Karpas-422 (cell line): ENCODE data around the gene UNC5C. TPM values are rescaled to one million over a fixed set of nuclear protein-coding genes. Genes with fewer than 3 reads are reported as not detected.

Experiments used
- DNase-seq: peaks from one replicate; pipeline ENCODE4 v3.0.0-alpha.2; 2015
- H2AFZ ChIP-seq: fragments of 200-600 bp; sonication (generic); 2 replicates; pipeline ENCODE4 v1.6.1; 2014; ENCODE audit warnings: antibody characterized with exemption, low read length, mixed read lengths
- H3K27ac ChIP-seq: fragments of 200-600 bp; sonication (generic); 2 replicates; pipeline ENCODE4 v1.5.1; 2014; ENCODE audit warnings: mild to moderate bottlenecking, low read length, moderate library complexity
- H3K27me3 ChIP-seq: fragments of 200-600 bp; sonication (generic); 2 replicates; pipeline ENCODE4 v1.6.1; 2014; ENCODE audit warnings: low read length, mixed read lengths
- H3K36me3 ChIP-seq: fragments of 200-600 bp; sonication (generic); 2 replicates; pipeline ENCODE4 v1.6.1; 2014; ENCODE audit warnings: low read length, mixed read lengths; ENCODE audit not compliant: insufficient read depth
- H3K4me1 ChIP-seq: fragments of 200-600 bp; sonication (generic); 2 replicates; pipeline ENCODE4 v1.6.1; 2014; ENCODE audit warnings: mild to moderate bottlenecking, low read length, mixed read lengths
- H3K4me2 ChIP-seq: fragments of 200-600 bp; sonication (generic); 2 replicates; pipeline ENCODE4 v1.6.1; 2014; ENCODE audit warnings: low read length, low read depth, mild to moderate bottlenecking; ENCODE audit not compliant: poor library complexity, severe bottlenecking
- H3K4me3 ChIP-seq: fragments of 200-600 bp; sonication (generic); 2 replicates; pipeline ENCODE4 v1.5.1; 2014; ENCODE audit warnings: mild to moderate bottlenecking, antibody characterized with exemption, low read length, mixed read lengths
- H3K79me2 ChIP-seq: fragments of 200-600 bp; sonication (generic); 2 replicates; pipeline ENCODE4 v1.6.1; 2014; ENCODE audit warnings: mild to moderate bottlenecking, low read length, mixed read lengths
- H3K9ac ChIP-seq: fragments of 200-600 bp; sonication (generic); 2 replicates; pipeline ENCODE4 v1.6.0; 2014; ENCODE audit warnings: low read length
- H3K9me2 ChIP-seq: fragments of 200-600 bp; sonication (generic), shearing (Covaris generic); replicated peaks from 2 replicates; pipeline ENCODE4 v1.6.0; 2014; ENCODE audit warnings: mild to moderate bottlenecking, low read length, moderate library complexity; ENCODE audit not compliant: insufficient read depth
- H3K9me3 ChIP-seq: fragments of 300-700, 200-600 bp; sonication (generic); 2 replicates; pipeline ENCODE4 v1.6.1; 2014; ENCODE audit warnings: low read length, mixed read lengths
- H4K20me1 ChIP-seq: fragments of 200-600 bp; sonication (generic); 2 replicates; pipeline ENCODE4 v1.6.1; 2014; ENCODE audit warnings: mild to moderate bottlenecking, antibody characterized with exemption, low read length, low read depth; ENCODE audit not compliant: insufficient read depth
- total RNA-seq: library from RNA; depleted of rRNA; stranded (reverse); fragments of >200 nt; shearing (Covaris generic); gene quantifications from 2 replicates; pipeline ENCODE4 v1.2.3, GENCODE V29; 2014; ENCODE audit warnings: low replicate concordance; rRNA removed

Gene UNC5C
- total RNA-seq = not detected in 2 replicates

- Histone ChIP-seq H3K4me1 (no peaks in the 10 kb centered on the region), H4K20me1 (no peaks in the 10 kb centered on the region), H3K36me3 (no peaks in the 10 kb centered on the region), H3K9me3 (peaks cover 16% of the 10 kb centered on the region), H3K9ac (no peak within 1 kb of the TSS), H2AFZ (no peak within 1 kb of the TSS), H3K4me2 (no peak within 1 kb of the TSS), H3K4me3 (no peak within 1 kb of the TSS), H3K27me3 (no peaks in the 10 kb centered on the region), H3K27ac (no peak within 1 kb of the TSS), H3K79me2 (no peaks in the 10 kb centered on the region), H3K9me2 (no peaks in the 10 kb centered on the region)
- no peak for DNase-seq
These were observed at the start of gene UNC5C for GRCh38 chr4:95548738-95549245. Gene UNC5C, minus strand, starts transcription at chr4:95548973.

DNA sequence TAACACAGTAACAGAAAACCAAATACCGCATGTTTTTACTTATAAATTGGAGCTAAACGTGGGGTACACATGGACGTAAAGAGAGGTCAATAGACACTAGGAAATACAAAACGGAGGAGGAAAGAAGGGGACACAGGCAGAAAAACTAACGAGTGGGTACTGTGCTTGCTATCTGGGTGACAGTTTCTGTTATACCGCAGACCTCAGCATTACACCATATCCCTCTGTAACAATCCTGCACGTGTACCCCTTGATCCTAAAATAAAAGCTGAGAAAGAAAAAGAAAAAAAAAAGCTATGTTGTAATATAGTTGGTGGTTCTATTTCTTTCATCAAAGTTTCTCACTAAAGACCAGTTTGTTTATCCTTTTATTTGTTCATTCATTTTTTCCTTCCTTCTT, 47.9 kb upstream of the UNC5C start:
- Histone ChIP-seq H3K36me3 (no peaks in the 10 kb centered on the region), H3K9me2 (no peaks in the 10 kb centered on the region), H4K20me1 (no peaks in the 10 kb centered on the region), H3K79me2 (no peaks in the 10 kb centered on the region), H3K4me1 (no peaks in the 10 kb centered on the region), H3K27ac (no peak overlapping the region), H3K4me2 (no peak overlapping the region), H3K9ac (no peak overlapping the region), H3K9me3 (no peaks in the 10 kb centered on the region), H3K27me3 (no peaks in the 10 kb centered on the region), H2AFZ (no peak overlapping the region), H3K4me3 (no peak overlapping the region)
- no peak for DNase-seq

DNA sequence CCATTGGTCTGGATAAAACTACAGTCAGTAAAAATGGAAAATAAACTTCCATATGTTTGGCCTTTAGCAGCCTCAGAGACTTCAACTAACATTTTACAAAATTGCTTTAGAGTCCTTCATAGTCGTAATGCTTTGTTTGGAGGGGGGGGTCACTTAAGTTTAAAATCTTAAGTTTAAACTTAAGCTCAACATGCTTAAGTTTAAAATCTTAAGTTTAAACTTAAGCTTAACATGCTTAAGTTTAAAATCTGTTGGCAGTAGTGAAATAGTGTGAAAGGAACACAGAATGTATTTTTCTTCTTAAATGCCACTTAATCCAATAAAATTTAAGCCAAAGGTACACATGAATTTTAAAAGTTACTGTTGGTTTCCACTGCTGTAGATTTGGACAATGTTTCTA, 45.9 kb upstream of the UNC5C start:
- Histone ChIP-seq H3K4me1 (no peaks in the 10 kb centered on the region), H3K4me3 (no peak overlapping the region), H2AFZ (no peak overlapping the region), H3K27ac (no peak overlapping the region), H3K4me2 (no peak overlapping the region), H3K27me3 (no peaks in the 10 kb centered on the region), H3K9ac (no peak overlapping the region), H3K9me2 (no peaks in the 10 kb centered on the region), H3K36me3 (no peaks in the 10 kb centered on the region), H4K20me1 (no peaks in the 10 kb centered on the region), H3K79me2 (no peaks in the 10 kb centered on the region), H3K9me3 (no peaks in the 10 kb centered on the region; the same call in 1 of the 2 replicates)
- DNase-seq = no peak

- no peak overlapping the region for H3K9ac ChIP-seq
- no peaks in the 10 kb centered on the region for H3K36me3 ChIP-seq
- H3K9me2 ChIP-seq = no peaks in the 10 kb centered on the region
- H3K4me1 ChIP-seq = no peaks in the 10 kb centered on the region
- H3K79me2 ChIP-seq = no peaks in the 10 kb centered on the region
- H3K27ac ChIP-seq = no peak overlapping the region
- no peaks in the 10 kb centered on the region; the same call in 1 of the 2 replicates for H3K9me3 ChIP-seq
- DNase-seq = no peak
- H3K4me2 ChIP-seq = no peak overlapping the region
- no peaks in the 10 kb centered on the region for H4K20me1 ChIP-seq
- H3K27me3 ChIP-seq = no peaks in the 10 kb centered on the region
- H2AFZ ChIP-seq = no peak overlapping the region
- no peak overlapping the region for H3K4me3 ChIP-seq
These were observed 45.2 kb upstream of the UNC5C start for GRCh38 chr4:95594013-95594412.

- Histone ChIP-seq H3K4me3 (no peak overlapping the region), H3K4me1 (no peaks in the 10 kb centered on the region), H3K9ac (no peak overlapping the region), H3K9me2 (no peaks in the 10 kb centered on the region), H3K27me3 (no peaks in the 10 kb centered on the region), H4K20me1 (no peaks in the 10 kb centered on the region), H2AFZ (no peak overlapping the region), H3K27ac (no peak overlapping the region), H3K4me2 (no peak overlapping the region), H3K36me3 (no peaks in the 10 kb centered on the region), H3K79me2 (no peaks in the 10 kb centered on the region), H3K9me3 (peaks cover 6% of the 10 kb centered on the region; the same call in 1 of the 2 replicates)
- no peak for DNase-seq
These were observed 42.5 kb upstream of the UNC5C start for GRCh38 chr4:95591278-95591677.

DNA sequence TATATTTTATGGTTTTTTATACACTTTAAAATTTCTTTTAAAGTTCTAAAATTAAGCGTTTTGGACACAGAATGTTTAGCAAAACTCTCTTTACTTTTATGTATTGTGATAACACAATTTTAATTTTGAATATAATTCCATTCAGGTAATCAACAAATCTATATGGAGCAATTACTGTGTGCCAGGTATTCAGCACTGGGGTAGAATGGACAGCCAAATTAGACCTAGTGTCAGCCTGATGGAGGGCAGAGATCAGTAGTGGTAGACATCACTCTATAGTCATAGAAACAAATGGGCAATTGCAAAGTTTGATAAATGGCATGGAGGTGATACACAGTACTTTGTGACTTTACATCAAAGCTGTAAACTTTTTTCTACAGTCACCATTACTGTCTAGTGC, 41.8 kb upstream of the UNC5C start:
- Histone ChIP-seq H3K9me2 (no peaks in the 10 kb centered on the region), H3K36me3 (no peaks in the 10 kb centered on the region), H3K9ac (no peak overlapping the region), H3K4me1 (no peaks in the 10 kb centered on the region), H3K27ac (no peak overlapping the region), H3K4me3 (no peak overlapping the region), H3K79me2 (no peaks in the 10 kb centered on the region), H2AFZ (no peak overlapping the region), H3K4me2 (no peak overlapping the region), H3K27me3 (no peaks in the 10 kb centered on the region), H4K20me1 (no peaks in the 10 kb centered on the region), H3K9me3 (peaks cover 6% of the 10 kb centered on the region; the same call in 1 of the 2 replicates)
- DNase-seq = no peak

DNA sequence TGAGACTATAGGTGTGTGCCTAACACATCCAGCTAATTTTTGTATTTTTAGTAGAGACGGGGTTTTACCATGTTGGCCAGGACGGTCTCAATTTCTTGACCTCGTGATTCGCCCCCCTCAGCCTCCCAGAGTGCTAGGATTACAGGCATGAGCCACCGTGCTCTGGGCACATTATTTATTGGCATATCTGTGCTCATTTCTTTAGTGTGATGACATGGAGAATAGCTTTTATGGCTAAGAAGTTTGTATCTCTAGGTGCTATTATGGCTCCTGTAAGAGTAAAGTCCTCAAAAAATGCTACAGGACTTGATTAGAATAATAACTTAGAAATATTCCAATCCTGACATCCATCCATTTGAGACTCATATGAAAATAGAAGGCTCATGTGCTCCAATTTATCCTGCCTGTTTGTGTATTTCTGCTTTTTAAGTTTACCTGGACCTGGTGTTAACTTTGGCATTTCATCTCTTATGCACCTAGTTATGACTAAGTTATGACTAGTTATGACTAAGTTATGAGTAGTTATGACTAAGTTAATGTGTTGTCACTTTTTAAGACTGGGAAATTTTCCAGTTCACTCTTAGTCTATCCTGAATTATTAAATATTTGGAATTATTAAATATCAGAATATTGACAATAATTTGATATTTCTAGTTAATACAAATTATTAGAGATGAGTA, 36.4 kb upstream of the UNC5C start:
- H3K4me3 ChIP-seq = no peak overlapping the region
- H3K9ac ChIP-seq = no peak overlapping the region
- H3K4me1 ChIP-seq = no peaks in the 10 kb centered on the region
- DNase-seq = no peak
- no peak overlapping the region for H3K27ac ChIP-seq
- H4K20me1 ChIP-seq = no peaks in the 10 kb centered on the region
- peaks cover 10% of the 10 kb centered on the region for H3K9me3 ChIP-seq
- H3K4me2 ChIP-seq = no peak overlapping the region
- H3K79me2 ChIP-seq = no peaks in the 10 kb centered on the region
- H3K9me2 ChIP-seq = no peaks in the 10 kb centered on the region
- no peaks in the 10 kb centered on the region for H3K36me3 ChIP-seq
- no peak overlapping the region for H2AFZ ChIP-seq
- H3K27me3 ChIP-seq = no peaks in the 10 kb centered on the region

GRCh38 chr4:95580226-95580625, 31.5 kb upstream of the UNC5C start:
- no peaks in the 10 kb centered on the region for H3K79me2 ChIP-seq
- peaks cover 4% of the 10 kb centered on the region for H3K9me3 ChIP-seq
- no peak overlapping the region for H3K9ac ChIP-seq
- no peaks in the 10 kb centered on the region for H3K27me3 ChIP-seq
- no peak overlapping the region for H3K27ac ChIP-seq
- DNase-seq = no peak
- no peaks in the 10 kb centered on the region for H3K4me1 ChIP-seq
- H3K4me3 ChIP-seq = no peak overlapping the region
- no peaks in the 10 kb centered on the region for H3K36me3 ChIP-seq
- H3K4me2 ChIP-seq = no peak overlapping the region
- no peak overlapping the region for H2AFZ ChIP-seq
- no peaks in the 10 kb centered on the region for H4K20me1 ChIP-seq
- H3K9me2 ChIP-seq = no peaks in the 10 kb centered on the region
